Measurements from ENCODE around the gene GREB1L.

The GREB1L gene

DNA sequence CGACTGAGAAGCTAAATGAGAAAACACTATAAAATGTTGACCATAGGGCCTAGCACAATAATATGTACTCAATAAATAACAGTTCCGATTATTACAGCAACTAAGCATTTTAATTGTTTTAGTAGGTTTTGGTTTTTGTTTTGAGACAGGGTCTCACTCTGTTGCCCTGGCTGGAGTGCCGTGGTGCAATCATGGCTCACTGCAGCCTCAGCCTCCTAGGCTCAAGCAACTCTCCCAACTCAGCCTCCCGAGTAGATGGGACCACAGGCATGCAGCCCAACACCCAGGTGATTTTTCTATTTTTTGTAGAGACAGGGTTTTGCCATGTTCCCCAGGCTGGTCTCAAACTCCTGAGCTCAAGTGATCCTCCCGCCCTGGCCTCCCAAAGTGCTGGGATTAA lies 304.4 kb downstream of the GREB1L start:
- Mint-ChIP-seq H3K27ac (no peak overlapping the region), H3K9me3 (no peaks in the 10 kb centered on the region), H3K4me3 (no peak overlapping the region), H3K4me1 (ENCODE audit: low read depth) (peaks cover 2% of the 10 kb centered on the region), H3K27me3 (ENCODE audit: low read depth) (no peaks in the 10 kb centered on the region), H3K36me3 (ENCODE audit: low read depth) (peaks cover 34% of the 10 kb centered on the region)
- no peak for DNase-seq (ENCODE audit: low spot score)

DNA sequence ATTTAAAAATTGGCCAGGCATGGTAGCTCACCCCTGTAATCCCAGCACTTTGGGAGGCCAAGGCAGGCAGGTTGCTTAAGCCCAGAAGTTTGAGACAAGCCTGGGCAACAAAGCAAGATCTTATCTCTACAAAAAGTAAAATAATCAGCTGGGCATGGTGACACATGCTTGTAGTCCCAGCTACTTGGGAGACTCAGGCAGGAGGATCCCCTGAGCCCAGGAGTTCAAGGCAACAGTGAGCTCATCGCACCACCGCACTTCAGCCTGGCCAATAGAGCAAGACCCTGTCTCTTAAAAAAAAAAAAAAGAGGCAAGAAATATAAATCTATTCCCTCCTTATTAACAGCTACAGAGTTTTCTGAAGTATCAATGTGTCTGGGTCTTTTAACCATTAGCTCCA lies 306.6 kb downstream of the GREB1L start:
- H3K36me3 Mint-ChIP-seq (ENCODE audit: low read depth): peaks cover 38% of the 10 kb centered on the region
- H3K27me3 Mint-ChIP-seq (ENCODE audit: low read depth): no peaks in the 10 kb centered on the region
- H3K4me3 Mint-ChIP-seq: no peak overlapping the region
- no peaks in the 10 kb centered on the region for H3K9me3 Mint-ChIP-seq
- no peak for DNase-seq (ENCODE audit: low spot score)
- H3K4me1 Mint-ChIP-seq (ENCODE audit: low read depth): no peaks in the 10 kb centered on the region
- H3K27ac Mint-ChIP-seq: no peak overlapping the region

DNA sequence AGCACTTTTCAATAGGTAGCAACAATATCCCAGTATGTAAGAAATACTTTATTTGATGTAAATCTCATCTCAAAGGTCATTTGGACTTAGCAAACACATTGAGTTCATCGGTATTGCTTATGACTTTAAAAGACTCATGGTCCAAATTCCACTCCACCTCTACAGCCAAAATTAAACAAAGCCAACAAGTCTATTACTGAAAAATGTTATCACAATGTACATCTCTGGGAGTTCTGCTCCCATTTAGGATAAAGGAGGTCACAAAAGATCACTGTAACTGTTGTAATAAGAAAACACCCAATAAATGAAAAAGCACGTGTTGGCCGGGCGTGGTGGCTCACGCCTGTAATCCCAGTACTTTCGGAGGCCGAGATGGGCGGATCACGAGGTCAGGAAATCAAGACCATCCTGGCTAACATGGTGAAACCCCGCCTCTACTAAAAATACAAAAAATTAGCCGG lies 308.5 kb downstream of the GREB1L start:
- Mint-ChIP-seq H3K27ac (no peak overlapping the region), H3K4me1 (ENCODE audit: low read depth) (no peaks in the 10 kb centered on the region), H3K27me3 (ENCODE audit: low read depth) (no peaks in the 10 kb centered on the region), H3K4me3 (no peak overlapping the region), H3K9me3 (no peaks in the 10 kb centered on the region), H3K36me3 (ENCODE audit: low read depth) (peaks cover 36% of the 10 kb centered on the region)
- DNase-seq (ENCODE audit: low spot score): no peak

DNA sequence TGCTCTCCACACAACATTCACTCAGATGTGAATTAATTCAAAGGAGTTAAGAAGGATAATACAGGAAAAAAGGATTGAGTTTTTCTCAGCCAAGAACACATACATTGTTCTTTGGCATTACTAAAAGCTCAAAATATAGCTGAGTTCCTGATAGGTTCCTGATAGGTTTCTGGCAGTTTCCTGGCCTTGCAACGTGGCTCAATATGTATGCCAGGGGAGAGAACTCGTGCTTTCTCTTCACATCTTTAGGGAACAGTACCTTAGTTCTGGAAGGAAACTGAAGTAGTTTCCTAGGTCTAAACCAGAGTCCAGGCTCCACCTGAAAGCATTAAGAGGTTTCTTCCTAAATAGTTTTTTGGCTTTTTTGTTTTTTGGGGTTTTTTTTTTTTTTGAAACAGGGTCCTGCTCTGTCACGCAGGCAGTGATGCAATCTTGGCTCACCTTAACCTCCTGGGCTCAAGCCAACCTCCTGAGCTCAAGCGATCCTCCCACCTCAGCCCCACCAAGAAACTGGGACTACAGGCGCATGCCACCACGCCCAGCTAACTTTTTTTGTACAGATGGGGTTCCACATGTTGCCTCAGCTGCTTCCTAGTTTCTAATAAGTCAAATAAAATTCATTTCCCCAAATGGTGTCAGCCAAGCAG lies 315.7 kb downstream of the GREB1L start:
- Mint-ChIP-seq H3K9me3 (no peaks in the 10 kb centered on the region), H3K4me3 (no peak overlapping the region), H3K27me3 (ENCODE audit: low read depth) (no peaks in the 10 kb centered on the region), H3K4me1 (ENCODE audit: low read depth) (no peaks in the 10 kb centered on the region), H3K27ac (no peak overlapping the region), H3K36me3 (ENCODE audit: low read depth) (peaks cover 23% of the 10 kb centered on the region)
- DNase-seq (ENCODE audit: low spot score): no peak

DNA sequence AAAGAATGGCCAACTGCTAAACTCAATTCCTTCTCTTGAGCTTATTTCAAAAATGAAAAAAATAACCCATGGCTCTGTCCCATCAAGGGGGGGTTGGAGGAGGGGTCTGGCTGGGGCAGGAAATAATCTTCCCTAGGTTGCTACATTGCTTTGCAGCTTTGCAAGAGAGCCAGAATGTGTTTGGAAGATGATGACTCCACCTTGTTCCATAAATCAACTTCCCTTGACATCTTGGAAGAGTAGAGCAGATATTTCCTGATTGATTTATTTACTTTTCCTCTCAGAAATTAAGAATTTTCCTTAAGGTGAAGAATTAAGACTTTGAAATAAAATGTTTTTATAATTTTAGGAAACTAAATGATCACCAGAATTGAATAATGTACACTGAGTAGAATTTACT lies 317.2 kb downstream of the GREB1L start:
- Mint-ChIP-seq H3K36me3 (ENCODE audit: low read depth) (peaks cover 24% of the 10 kb centered on the region), H3K9me3 (no peaks in the 10 kb centered on the region), H3K27ac (no peak overlapping the region), H3K27me3 (ENCODE audit: low read depth) (no peaks in the 10 kb centered on the region), H3K4me1 (ENCODE audit: low read depth) (no peaks in the 10 kb centered on the region), H3K4me3 (no peak overlapping the region)
- DNase-seq (ENCODE audit: low spot score): no peak

DNA sequence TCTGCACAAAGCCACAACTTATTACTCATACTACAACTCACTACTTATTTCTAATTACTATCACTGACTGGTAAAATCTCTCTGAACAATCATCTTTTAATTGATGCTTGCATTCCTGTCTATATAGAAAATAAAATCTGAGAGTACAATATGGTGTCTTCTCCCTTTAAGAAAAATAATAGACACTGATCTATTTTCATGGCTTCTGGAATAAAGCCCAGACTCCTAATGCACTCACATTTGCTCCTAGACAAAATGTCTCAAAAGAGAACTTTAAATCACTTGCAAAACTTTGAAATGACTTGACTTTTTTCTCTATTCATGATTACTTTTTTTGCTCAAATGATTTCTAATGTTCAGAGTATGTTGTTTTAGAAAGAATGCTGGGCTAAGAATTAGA lies 329.7 kb downstream of the GREB1L start:
- no peak for DNase-seq (ENCODE audit: low spot score)
- no peak overlapping the region for H3K4me3 Mint-ChIP-seq
- H3K9me3 Mint-ChIP-seq: no peaks in the 10 kb centered on the region
- H3K4me1 Mint-ChIP-seq (ENCODE audit: low read depth): no peaks in the 10 kb centered on the region
- no peaks in the 10 kb centered on the region for H3K27me3 Mint-ChIP-seq (ENCODE audit: low read depth)
- peaks cover 55% of the 10 kb centered on the region for H3K36me3 Mint-ChIP-seq (ENCODE audit: low read depth)
- no peak overlapping the region for H3K27ac Mint-ChIP-seq
